SH-SY5Y (cell line): ENCODE measurements around the gene ZNRF3.

Source experiments
- GATA2 ChIP-seq: IDR thresholded peaks from 2 replicates; pipeline ENCODE4 v1.6.1; 2011; ENCODE audit warnings: mild to moderate bottlenecking, low read depth, low read length
- GATA3 ChIP-seq: IDR thresholded peaks from 2 replicates; pipeline ENCODE4 v1.6.1; 2011; ENCODE audit warnings: low read depth, mild to moderate bottlenecking, low read length, moderate library complexity

- TF ChIP-seq GATA3 (no peak), GATA2 (no peak)
Measured at GRCh38 chr22:29082826-29083545, 199.6 kb downstream of the ZNRF3 start.
